H1 (cell line): ENCODE results near the gene PDHB. TPM values are rescaled to one million over a fixed set of nuclear protein-coding genes. Genes with fewer than 3 reads are reported as not detected.
"Not testable (repeated sequence)": the region's sequence is repeated elsewhere in the genome, so short reads cannot be mapped to it uniquely, and the experiment has no call there.

Experiments used
- CTCF ChIA-PET: fragments of 300-600 bp; sonication (Branson Sonifier 250); formaldehyde crosslinking; loops from one replicate; lab custom pipeline; 2021; ENCODE audit not compliant: partially characterized antibody; lab: Charles Lee
- POLR2A ChIA-PET: fragments of 300-600 bp; sonication (Branson Sonifier 250); formaldehyde crosslinking; loops from one replicate; lab custom pipeline; 2021; ENCODE audit warnings: inconsistent platforms; ENCODE audit not compliant: partially characterized antibody; lab: Charles Lee
- DNase-seq, 2 experiments: peaks; one replicate each; pipeline versions ENCODE4 v3.0.0 to v3.0.0-alpha.2; 2010 to 2022; ENCODE audit warnings: low spot score in 2 of 2, low read depth in 1 of 2, mixed read lengths in 1 of 2
- FAIRE-seq: peaks from 2 replicates; lab custom pipeline; 2011; peaks lifted over from hg19 to GRCh38; lab: Jason Lieb, UNC
- H2AFZ ChIP-seq: 2 replicates; pipeline ENCODE4 v1.8.1; 2012; ENCODE audit warnings: low read length, inconsistent platforms
- H2AK5ac ChIP-seq: 2 replicates; pipeline ENCODE4 v1.6.1; 2013; ENCODE audit warnings: low read depth, low read length
- H2BK120ac ChIP-seq: replicated peaks from 2 replicates; pipeline ENCODE3; 2013; ENCODE audit warnings: low read depth, low read length, inconsistent platforms
- H2BK12ac ChIP-seq: 2 replicates; pipeline ENCODE4 v1.6.1; 2013; ENCODE audit warnings: low read depth, low read length
- H2BK15ac ChIP-seq: 2 replicates; pipeline ENCODE4 v1.6.1; 2013; ENCODE audit warnings: low read length
- H2BK20ac ChIP-seq: 2 replicates; pipeline ENCODE4 v1.6.1; 2013; ENCODE audit warnings: low read length
- H2BK5ac ChIP-seq: 2 replicates; pipeline ENCODE4 v1.6.1; 2013; ENCODE audit warnings: low read depth, low read length
- H3K14ac ChIP-seq: 2 replicates; pipeline ENCODE4 v1.6.1; 2013; ENCODE audit warnings: inconsistent platforms; ENCODE audit not compliant: insufficient read length
- H3K18ac ChIP-seq: 2 replicates; pipeline ENCODE4 v1.6.1; 2013; ENCODE audit warnings: low read length; ENCODE audit errors: extremely low read depth
- H3K23ac ChIP-seq: 2 replicates; pipeline ENCODE4 v1.6.1; 2013; ENCODE audit warnings: inconsistent platforms; ENCODE audit not compliant: insufficient read length
- H3K23me2 ChIP-seq: 2 replicates; pipeline ENCODE4 v1.6.1; 2013; ENCODE audit warnings: low read depth, low read length
- H3K27ac ChIP-seq: 2 replicates; pipeline ENCODE4 v1.6.1; 2011; ENCODE audit warnings: low read depth, low read length, inconsistent platforms
- H3K27me3 ChIP-seq, 4 experiments: replicated peaks in 1 of 4; 1 replicate in 1 of 4; 2 replicates in 3 of 4; pipeline versions ENCODE4 v1.6.1 to v1.8.1; 2011 to 2013; ENCODE audit warnings: low read length in 3 of 4, mild to moderate bottlenecking in 3 of 4, inconsistent platforms in 2 of 4, mixed read lengths in 2 of 4, moderate library complexity in 1 of 4; ENCODE audit not compliant: control insufficient read depth in 3 of 4, insufficient read depth in 3 of 4; ENCODE audit errors: extremely low read depth in 1 of 4
- H3K36me3 ChIP-seq, 4 experiments: 2 replicates each; pipeline versions ENCODE4 v1.6.1 to v1.8.1; 2011 to 2013; ENCODE audit warnings: mild to moderate bottlenecking in 4 of 4, low read length in 3 of 4, moderate library complexity in 2 of 4, control low read depth in 1 of 4, inconsistent platforms in 1 of 4; ENCODE audit not compliant: insufficient read depth in 4 of 4, control insufficient read depth in 2 of 4
- H3K4ac ChIP-seq: replicated peaks from 2 replicates; pipeline ENCODE3; 2013; ENCODE audit warnings: low read length, low read depth, mixed read lengths, inconsistent platforms; ENCODE audit not compliant: insufficient read length
- H3K4me1 ChIP-seq, 4 experiments: replicated peaks in 1 of 4; 1 replicate in 1 of 4; 2 replicates in 3 of 4; pipeline versions ENCODE4 v1.6.1 to v1.8.1; 2011 to 2013; ENCODE audit warnings: low read length in 3 of 4, inconsistent platforms in 2 of 4, mixed read lengths in 1 of 4; ENCODE audit not compliant: insufficient read depth in 4 of 4, control insufficient read depth in 3 of 4
- H3K4me2 ChIP-seq, 2 experiments: 2 replicates each; pipeline versions ENCODE4 v1.6.1 to v1.8.1; 2011 to 2013; ENCODE audit warnings: low read depth in 2 of 2, low read length in 2 of 2, control low read depth in 1 of 2, inconsistent platforms in 1 of 2, mild to moderate bottlenecking in 1 of 2; ENCODE audit not compliant: insufficient read depth in 1 of 2
- H3K4me3 ChIP-seq, 4 experiments: fragments of 200-600, 300-600 bp in 1 of 4; sonication (generic), shearing (Covaris generic), sonication (Bioruptor Twin) in 1 of 4; 2 replicates each; pipeline versions ENCODE4 v1.5.1 to v1.8.1; 2011 to 2016; ENCODE audit warnings: low read length in 4 of 4, low read depth in 3 of 4, control low read depth in 2 of 4, inconsistent platforms in 2 of 4, mild to moderate bottlenecking in 2 of 4, mixed read lengths in 1 of 4, moderate library complexity in 1 of 4; ENCODE audit not compliant: insufficient read depth in 2 of 4; ENCODE audit errors: extremely low read depth in 1 of 4
- H3K56ac ChIP-seq: replicated peaks from 2 replicates; pipeline ENCODE3; 2013; ENCODE audit warnings: low read depth, mild to moderate bottlenecking, mixed read lengths, low read length, inconsistent platforms; ENCODE audit not compliant: insufficient read length
- H3K79me1 ChIP-seq: 2 replicates; pipeline ENCODE4 v1.6.1; 2013; ENCODE audit warnings: low read depth, low read length, control low read depth
- H3K79me2 ChIP-seq, 2 experiments: 2 replicates each; pipeline versions ENCODE4 v1.6.1 to v1.8.1; 2012 to 2013; ENCODE audit warnings: low read length in 2 of 2, mild to moderate bottlenecking in 2 of 2, inconsistent platforms in 1 of 2; ENCODE audit not compliant: insufficient read depth in 2 of 2, control insufficient read depth in 1 of 2
- H3K9ac ChIP-seq, 4 experiments: replicated peaks in 1 of 4; 1 replicate in 1 of 4; 2 replicates in 3 of 4; pipeline versions ENCODE4 v1.6.1 to v1.8.1; 2011 to 2013; ENCODE audit warnings: low read depth in 3 of 4, low read length in 3 of 4, control low read depth in 2 of 4, mild to moderate bottlenecking in 2 of 4, moderate library complexity in 2 of 4, inconsistent platforms in 1 of 4; ENCODE audit errors: extremely low read depth in 1 of 4
- H3K9me3 ChIP-seq, 2 experiments: 2 replicates each; pipeline versions ENCODE4 v1.6.1 to v1.8.1; 2012 to 2013; ENCODE audit warnings: mild to moderate bottlenecking in 2 of 2, moderate library complexity in 2 of 2, control low read depth in 1 of 2, inconsistent platforms in 1 of 2, low read depth in 1 of 2, low read length in 1 of 2, mixed read lengths in 1 of 2; ENCODE audit not compliant: insufficient read depth in 2 of 2
- H4K20me1 ChIP-seq, 2 experiments: replicated peaks in 1 of 2; 2 replicates each; pipeline versions ENCODE3 to v1.8.1; 2011 to 2013; ENCODE audit warnings: inconsistent platforms in 2 of 2, low read length in 2 of 2, mild to moderate bottlenecking in 1 of 2; ENCODE audit not compliant: insufficient read depth in 2 of 2, control insufficient read depth in 1 of 2
- H4K5ac ChIP-seq: 2 replicates; pipeline ENCODE4 v1.6.1; 2013; ENCODE audit warnings: low read length, low read depth, mixed read lengths, inconsistent platforms; ENCODE audit not compliant: insufficient read length
- H4K8ac ChIP-seq: 2 replicates; pipeline ENCODE4 v1.8.0; 2013; ENCODE audit warnings: mild to moderate bottlenecking, moderate library complexity, low read length, inconsistent platforms; ENCODE audit not compliant: insufficient read depth; ENCODE audit errors: extremely low read depth
- H4K91ac ChIP-seq: replicated peaks from 2 replicates; pipeline ENCODE3; 2013; ENCODE audit warnings: low read length, mixed read lengths, inconsistent platforms; ENCODE audit not compliant: insufficient read length
- WGBS, 2 experiments: shearing (Covaris generic) in 1 of 2; methylation state at CpG; one replicate each; pipeline versions ENCODE4 v1.1.6 to v1.1.7; 2013 to 2015; ENCODE audit warnings: low lambda C conversion rate in 2 of 2, mixed read lengths in 2 of 2, inconsistent platforms in 1 of 2, low coverage in 1 of 2, missing lambda C conversion rate in 1 of 2; ENCODE audit not compliant: insufficient replicate concordance in 2 of 2, insufficient coverage in 1 of 2, insufficient read length in 1 of 2; ENCODE audit errors: extremely low coverage in 1 of 2, missing lambda C conversion rate in 1 of 2; 5-methylcytosine and 5-hydroxymethylcytosine counted together
- polyA plus RNA-seq, 7 experiments: library from polyadenylated mRNA; depleted of rRNA in 3 of 7; stranded (reverse) in 5 of 7; unstranded in 2 of 7; fragments of >200 nt in 5 of 7; fragments of 200-250 nt in 2 of 7; gene quantifications; 1 replicate in 5 of 7; 2 replicates in 1 of 7; 4 replicates in 1 of 7; pipeline versions ENCODE4 v1.2.1 to v1.2.3, GENCODE V29; 2011 to 2013; ENCODE audit warnings: missing spikeins in 2 of 7, mixed read lengths in 2 of 7
- total RNA-seq: library from RNA; stranded (reverse); fragmentation: NEBNext Ultra II Directional; extraction: Animal tissue kit (Norgen Biotek cat#: 25700); gene quantifications from 2 replicates; pipeline ENCODE4 v1.2.1, GENCODE V29; 2021

The PDHB gene
- total and polyA plus RNA-seq, 2 of the 8 experiments (the other 6 are each of a cell fraction or from before 2014, with no cell fraction given): 90.4 to 140 TPM

DNA sequence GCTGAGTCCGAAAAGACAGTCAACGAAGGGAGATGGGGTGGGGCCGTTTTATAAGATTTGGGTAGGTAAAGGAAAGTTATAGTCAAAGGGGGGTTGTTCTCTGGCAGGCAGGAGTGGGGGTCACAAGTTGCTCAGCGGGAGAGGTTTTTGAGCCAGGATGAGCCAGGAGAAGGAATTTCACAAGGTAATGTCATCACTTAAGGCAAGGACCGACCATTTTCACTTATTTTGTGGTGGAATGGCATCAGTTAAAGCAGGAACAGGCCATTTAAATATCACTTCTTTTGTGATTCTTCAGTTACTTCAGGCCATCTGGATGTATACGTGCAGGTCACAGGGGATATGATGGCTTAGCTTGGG lies 7.3 kb upstream of the PDHB start:
- H3K23ac ChIP-seq, H4K8ac ChIP-seq, FAIRE-seq, H3K36me3 ChIP-seq, H3K79me2 ChIP-seq, H3K23me2 ChIP-seq, H4K5ac ChIP-seq, H3K9ac ChIP-seq, H3K4me2 ChIP-seq, H4K20me1 ChIP-seq, H3K79me1 ChIP-seq, H3K4ac ChIP-seq, H3K14ac ChIP-seq, H2BK15ac ChIP-seq, H3K27ac ChIP-seq, H2BK5ac ChIP-seq, H3K27me3 ChIP-seq, H4K91ac ChIP-seq, H3K9me3 ChIP-seq, H2BK12ac ChIP-seq, H2BK20ac ChIP-seq, DNase-seq, H2AFZ ChIP-seq, H3K4me3 ChIP-seq, H3K56ac ChIP-seq, H2AK5ac ChIP-seq, H3K18ac ChIP-seq, H2BK120ac ChIP-seq: not testable (repeated sequence)
- peaks cover 0 to 11% (median 6%) of the 10 kb centered on the region in 4 experiments; a peak in 4 of 7 replicates for H3K4me1 ChIP-seq
- ChIA-PET CTCF (interaction anchor here (2.0 kb wide), 1 partner anchor 23 kb away, joined by 5 read pairs; no protein-coding TSS in a partner anchor), POLR2A (interaction anchor here (0.9 to 2.3 kb wide), 2 partner anchors 16 to 53 kb away, joined by 3 to 9 read pairs; no protein-coding TSS in a partner anchor)
- WGBS, 2 experiments: 94% methylated on average over 6 of the region's 6 CpGs; no CpG with 5 or more reads in 1 of the 2 experiments
